K562 (cell line): Measurements from ENCODE around the gene ANKMY1. TPM values are rescaled to one million over a fixed set of nuclear protein-coding genes. Genes with fewer than 3 reads are reported as not detected.

Source experiments
- BACH1 ChIP-seq: fragments of 200-800 bp; sonication (Bioruptor generic); IDR thresholded peaks from 2 replicates; pipeline ENCODE4 v1.6.1; 2016; ENCODE audit warnings: missing genetic modification characterization, missing compliant biosample characterization
- BMI1 ChIP-seq: fragments of 150-350 bp; IDR thresholded peaks from 2 replicates; pipeline ENCODE4 v1.6.1; 2014; ENCODE audit warnings: low read length
- CBX8 ChIP-seq: fragments of 200-600 bp; sonication (generic); IDR thresholded peaks from 2 replicates; pipeline ENCODE4 v1.6.1; 2012; ENCODE audit warnings: borderline replicate concordance, mixed run types, low read depth, mild to moderate bottlenecking, moderate library complexity, mixed read lengths, low read length, control low read depth, inconsistent platforms; ENCODE audit not compliant: poor library complexity, severe bottlenecking; ENCODE audit errors: extremely low read depth
- CTBP1 ChIP-seq: fragments of 450-650 bp; IDR thresholded peaks from 2 replicates; pipeline ENCODE4 v1.6.1; 2016; ENCODE audit warnings: borderline replicate concordance
- FIP1L1 ChIP-seq: fragments of 200-400 bp; formaldehyde crosslinking; IDR thresholded peaks from 2 replicates; pipeline ENCODE4 v1.6.1; 2018; ENCODE audit warnings: mild to moderate bottlenecking, low read depth, low read length; ENCODE audit not compliant: poor library complexity, severe bottlenecking
- L3MBTL2 ChIP-seq: fragments of 450-650 bp; IDR thresholded peaks from 2 replicates; pipeline ENCODE4 v1.6.1; 2016; ENCODE audit warnings: mild to moderate bottlenecking, moderate library complexity
- MTF1 ChIP-seq: fragments of 250-450 bp; sonication (Bioruptor Pico); IDR thresholded peaks from 2 replicates; pipeline ENCODE4 v1.9.0; 2021; ENCODE audit warnings: moderate library complexity, mild to moderate bottlenecking, inconsistent platforms, borderline replicate concordance
- NONO ChIP-seq, 2 experiments: fragments of 200-400 bp in 1 of 2; fragments of 450-650 bp in 1 of 2; formaldehyde crosslinking in 1 of 2; IDR thresholded peaks; 2 replicates each; pipeline ENCODE4 v1.6.1; 2017; ENCODE audit warnings: low read depth in 2 of 2, mild to moderate bottlenecking in 2 of 2, moderate library complexity in 2 of 2, low read length in 1 of 2
- NR3C1 ChIP-seq: sonication (generic); formaldehyde crosslinking; IDR thresholded peaks from 2 replicates; pipeline ENCODE4 v1.8.1; 2022; ENCODE audit warnings: missing genetic modification reagents
- PML ChIP-seq: IDR thresholded peaks from 2 replicates; pipeline ENCODE4 v1.6.1; 2012; ENCODE audit warnings: low read length, inconsistent platforms
- PTTG1 ChIP-seq: fragments of 450-650 bp; IDR thresholded peaks from 2 replicates; pipeline ENCODE4 v1.6.1; 2016; ENCODE audit warnings: low read depth, mild to moderate bottlenecking, missing genetic modification characterization, missing compliant biosample characterization
- RBM17 ChIP-seq: fragments of 200-400 bp; formaldehyde crosslinking; IDR thresholded peaks from 2 replicates; pipeline ENCODE4 v1.6.1; 2017; ENCODE audit warnings: low read depth, mild to moderate bottlenecking, low read length, borderline replicate concordance
- SRSF7 ChIP-seq: fragments of 200-400 bp; formaldehyde crosslinking; optimal IDR thresholded peaks from 2 replicates; pipeline ENCODE3; 2017; ENCODE audit warnings: mild to moderate bottlenecking, low read depth, low read length
- TCF3 ChIP-seq: sonication (generic); formaldehyde crosslinking; IDR thresholded peaks from 2 replicates; pipeline ENCODE4 v1.4.0; 2020; ENCODE audit warnings: mild to moderate bottlenecking, missing genetic modification reagents
- ZBTB1 ChIP-seq: sonication (generic); formaldehyde crosslinking; IDR thresholded peaks from 2 replicates; pipeline ENCODE4 v1.8.1; 2023; ENCODE audit warnings: missing genetic modification reagents, low read depth, mild to moderate bottlenecking, borderline replicate concordance
- ZNF165 ChIP-seq: fragments of 250-450 bp; sonication (Bioruptor Pico); IDR thresholded peaks from 2 replicates; pipeline ENCODE4 v1.4.0; 2020; ENCODE audit warnings: borderline replicate concordance
- ZNF41 ChIP-seq: fragments of 250-450 bp; sonication (Bioruptor Pico); conservative IDR thresholded peaks from 2 replicates; pipeline ENCODE4 v1.4.0; 2020; ENCODE audit warnings: mild to moderate bottlenecking
- ZNF76 ChIP-seq: fragments of 250-450 bp; sonication (Bioruptor Pico); IDR thresholded peaks from 2 replicates; pipeline ENCODE4 v1.4.0; 2020; ENCODE audit warnings: mild to moderate bottlenecking, moderate library complexity, borderline replicate concordance
- ZNF766 ChIP-seq: fragments of 200-800 bp; sonication (Bioruptor generic); conservative IDR thresholded peaks from 2 replicates; pipeline ENCODE4 v1.6.1; 2016; ENCODE audit warnings: missing genetic modification characterization, missing compliant biosample characterization
- ZNF778 ChIP-seq: fragments of 450-650 bp; formaldehyde crosslinking; IDR thresholded peaks from 2 replicates; pipeline ENCODE4 v1.4.0; 2020; ENCODE audit warnings: mild to moderate bottlenecking, moderate library complexity
- polyA plus RNA-seq, 8 experiments: library from polyadenylated mRNA; depleted of rRNA in 4 of 8; stranded (reverse) in 5 of 8; unstranded in 3 of 8; fragments of >200 nt; fragmentation: Nextera tagmentation in 2 of 8; fragmentation: Illumina TruSeq in 1 of 8; extraction: Ambion mirVana in 2 of 8; extraction: Trizol in 1 of 8; gene quantifications; 2 replicates each; pipeline versions ENCODE4 v1.2.1 to v1.2.3, GENCODE V29; 2011 to 2014; ENCODE audit warnings: inconsistent platforms in 1 of 8, missing spikeins in 1 of 8
- total RNA-seq, 7 experiments: library from RNA; depleted of rRNA in 6 of 7; stranded (reverse); fragments of >200 nt in 6 of 7; fragmentation: Illumina TruSeq in 2 of 7; extraction: Trizol in 2 of 7; gene quantifications; 2 replicates each; pipeline versions ENCODE4 v1.2.1 to v1.2.3, GENCODE V29; 2011 to 2021; ENCODE audit warnings: low replicate concordance in 1 of 7
- TF ChIP-seq, protein P1 (sequence below): fragments of 450-650 bp; formaldehyde crosslinking; IDR thresholded peaks from 2 replicates; pipeline ENCODE4 v1.4.0; 2022; ENCODE audit warnings: missing genetic modification characterization
- TF ChIP-seq, protein P2 (sequence below): fragments of 450-650 bp; IDR thresholded peaks from one replicate; pipeline ENCODE4 v1.6.1; 2018; ENCODE audit warnings: mild to moderate bottlenecking, moderate library complexity; ENCODE audit not compliant: partially characterized antibody
- TF ChIP-seq, protein P3 (sequence below): fragments of 250-450 bp; sonication (Bioruptor Pico); IDR thresholded peaks from 2 replicates; pipeline ENCODE4 v1.4.0; 2020; ENCODE audit warnings: mild to moderate bottlenecking, moderate library complexity

Gene ANKMY1
- total and polyA plus RNA-seq, 9 of the 15 experiments (the other 6 are each of a cell fraction or from before 2014, with no cell fraction given): 0.75 to 15.1 (median 11.7) TPM

DNA sequence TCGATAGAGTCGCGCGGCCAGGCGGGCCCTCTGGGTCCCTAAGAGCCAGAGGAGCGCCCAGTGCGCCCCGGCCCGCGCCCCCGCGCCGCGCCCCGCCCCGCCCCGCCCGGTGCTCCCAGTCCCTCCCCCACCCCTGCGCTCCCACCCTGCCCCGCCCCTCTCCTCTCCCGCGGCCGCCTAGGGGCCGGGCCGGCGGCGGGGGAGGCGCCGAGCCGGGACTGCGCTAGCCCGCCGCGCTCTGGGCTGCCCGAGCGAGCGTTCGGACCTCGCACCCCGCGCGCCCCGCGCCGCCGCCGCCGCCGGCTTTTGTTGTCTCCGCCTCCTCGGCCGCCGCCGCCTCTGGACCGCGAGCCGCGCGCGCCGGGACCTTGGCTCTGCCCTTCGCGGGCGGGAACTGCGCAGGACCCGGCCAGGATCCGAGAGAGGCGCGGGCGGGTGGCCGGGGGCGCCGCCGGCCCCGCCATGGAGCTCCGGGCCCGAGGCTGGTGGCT is 122.3 kb downstream of the ANKMY1 start, which contains the start of gene GPC1 (continued):
- TF ChIP-seq ZNF76 (CRISPR knock-in tag) (no peak), L3MBTL2 (peak; percentile 58), ZBTB1 (CRISPR knock-in tag) (no peak), ZNF41 (no peak), TCF3 (CRISPR knock-in tag) (no peak), ZNF165 (CRISPR knock-in tag) (no peak), NONO (IDR thresholded peaks at IDR 0.05; ENCODE audit: low read depth in 2 of 2, low read length in 1 of 2) (no peak), PML (no peak), CBX8 (no peak), ZNF778 (no peak), MTF1 (CRISPR knock-in tag) (no peak), RBM17 (no peak), FIP1L1 (no peak), ZNF766 (CRISPR knock-in tag) (no peak), SRSF7 (no peak), CTBP1 (peak; percentile 57; the same call in 1 of the 2 replicates), BMI1 (no peak), PTTG1 (tag) (no peak), NR3C1 (CRISPR knock-in tag) (no peak), BACH1 (tag) (no peak)
- TF ChIP-seq, protein P1, sequence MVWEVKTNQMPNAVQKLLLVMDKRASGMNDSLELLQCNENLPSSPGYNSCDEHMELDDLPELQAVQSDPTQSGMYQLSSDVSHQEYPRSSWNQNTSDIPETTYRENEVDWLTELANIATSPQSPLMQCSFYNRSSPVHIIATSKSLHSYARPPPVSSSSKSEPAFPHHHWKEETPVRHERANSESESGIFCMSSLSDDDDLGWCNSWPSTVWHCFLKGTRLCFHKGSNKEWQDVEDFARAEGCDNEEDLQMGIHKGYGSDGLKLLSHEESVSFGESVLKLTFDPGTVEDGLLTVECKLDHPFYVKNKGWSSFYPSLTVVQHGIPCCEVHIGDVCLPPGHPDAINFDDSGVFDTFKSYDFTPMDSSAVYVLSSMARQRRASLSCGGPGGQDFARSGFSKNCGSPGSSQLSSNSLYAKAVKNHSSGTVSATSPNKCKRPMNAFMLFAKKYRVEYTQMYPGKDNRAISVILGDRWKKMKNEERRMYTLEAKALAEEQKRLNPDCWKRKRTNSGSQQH: no peak
- TF ChIP-seq, protein P2, sequence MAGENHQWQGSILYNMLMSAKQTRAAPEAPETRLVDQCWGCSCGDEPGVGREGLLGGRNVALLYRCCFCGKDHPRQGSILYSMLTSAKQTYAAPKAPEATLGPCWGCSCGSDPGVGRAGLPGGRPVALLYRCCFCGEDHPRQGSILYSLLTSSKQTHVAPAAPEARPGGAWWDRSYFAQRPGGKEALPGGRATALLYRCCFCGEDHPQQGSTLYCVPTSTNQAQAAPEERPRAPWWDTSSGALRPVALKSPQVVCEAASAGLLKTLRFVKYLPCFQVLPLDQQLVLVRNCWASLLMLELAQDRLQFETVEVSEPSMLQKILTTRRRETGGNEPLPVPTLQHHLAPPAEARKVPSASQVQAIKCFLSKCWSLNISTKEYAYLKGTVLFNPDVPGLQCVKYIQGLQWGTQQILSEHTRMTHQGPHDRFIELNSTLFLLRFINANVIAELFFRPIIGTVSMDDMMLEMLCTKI: no peak
- TF ChIP-seq, protein P3, sequence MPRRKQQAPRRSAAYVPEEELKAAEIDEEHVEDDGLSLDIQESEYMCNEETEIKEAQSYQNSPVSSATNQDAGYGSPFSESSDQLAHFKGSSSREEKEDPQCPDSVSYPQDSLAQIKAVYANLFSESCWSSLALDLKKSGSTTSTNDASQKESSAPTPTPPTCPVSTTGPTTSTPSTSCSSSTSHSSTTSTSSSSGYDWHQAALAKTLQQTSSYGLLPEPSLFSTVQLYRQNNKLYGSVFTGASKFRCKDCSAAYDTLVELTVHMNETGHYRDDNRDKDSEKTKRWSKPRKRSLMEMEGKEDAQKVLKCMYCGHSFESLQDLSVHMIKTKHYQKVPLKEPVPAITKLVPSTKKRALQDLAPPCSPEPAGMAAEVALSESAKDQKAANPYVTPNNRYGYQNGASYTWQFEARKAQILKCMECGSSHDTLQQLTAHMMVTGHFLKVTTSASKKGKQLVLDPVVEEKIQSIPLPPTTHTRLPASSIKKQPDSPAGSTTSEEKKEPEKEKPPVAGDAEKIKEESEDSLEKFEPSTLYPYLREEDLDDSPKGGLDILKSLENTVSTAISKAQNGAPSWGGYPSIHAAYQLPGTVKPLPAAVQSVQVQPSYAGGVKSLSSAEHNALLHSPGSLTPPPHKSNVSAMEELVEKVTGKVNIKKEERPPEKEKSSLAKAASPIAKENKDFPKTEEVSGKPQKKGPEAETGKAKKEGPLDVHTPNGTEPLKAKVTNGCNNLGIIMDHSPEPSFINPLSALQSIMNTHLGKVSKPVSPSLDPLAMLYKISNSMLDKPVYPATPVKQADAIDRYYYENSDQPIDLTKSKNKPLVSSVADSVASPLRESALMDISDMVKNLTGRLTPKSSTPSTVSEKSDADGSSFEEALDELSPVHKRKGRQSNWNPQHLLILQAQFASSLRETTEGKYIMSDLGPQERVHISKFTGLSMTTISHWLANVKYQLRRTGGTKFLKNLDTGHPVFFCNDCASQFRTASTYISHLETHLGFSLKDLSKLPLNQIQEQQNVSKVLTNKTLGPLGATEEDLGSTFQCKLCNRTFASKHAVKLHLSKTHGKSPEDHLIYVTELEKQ (CRISPR knock-in tag): no peak
